Endothelial cell of umbilical vein (primary cell): ENCODE results near the gene WDFY3. TPM values are rescaled to one million over a fixed set of nuclear protein-coding genes. Genes with fewer than 3 reads are reported as not detected.

Experiments
- BruUV-seq: library from RNA; stranded (reverse); fragments of 400-500 nt; replicated peaks from 2 replicates; lab custom pipeline; 2021; lab: Mats Ljungman, UMichigan
- CTCF ChIA-PET: fragments of 300-600, 350-600 bp; sonication (Branson Sonifier 250); formaldehyde crosslinking; loops from one replicate; lab custom pipeline; 2021; ENCODE audit warnings: antibody characterized with exemption, inconsistent platforms; lab: Charles Lee
- POLR2A ChIA-PET: fragments of 300-600, 350-600 bp; sonication (Branson Sonifier 250); formaldehyde crosslinking; loops from one replicate; lab custom pipeline; 2021; ENCODE audit warnings: antibody characterized with exemption, inconsistent platforms; lab: Charles Lee
- DNase-seq: peaks from one replicate; pipeline ENCODE4 v3.0.0-alpha.2; 2011; ENCODE audit warnings: low read depth, low spot score
- FAIRE-seq: peaks from 2 replicates; lab custom pipeline; 2011; peaks lifted over from hg19 to GRCh38; lab: Jason Lieb, UNC
- H2AFZ ChIP-seq: 2 replicates; pipeline ENCODE4 v1.6.0; 2012; ENCODE audit warnings: low read depth, low read length, control low read depth, inconsistent platforms
- H3K27ac ChIP-seq: 2 replicates; pipeline ENCODE4 v1.5.1; 2011; ENCODE audit warnings: low read depth, mild to moderate bottlenecking, control low read depth, low read length, moderate library complexity; ENCODE audit not compliant: insufficient read depth
- H3K27me3 ChIP-seq, 2 experiments: 2 replicates each; pipeline versions ENCODE4 v1.6.0 to v1.6.1; 2011; ENCODE audit warnings: low read length in 2 of 2, mixed read lengths in 1 of 2; ENCODE audit not compliant: control insufficient read depth in 2 of 2, insufficient read depth in 2 of 2
- H3K36me3 ChIP-seq, 2 experiments: 2 replicates in 1 of 2; 3 replicates in 1 of 2; pipeline ENCODE4 v1.5.1; 2011; ENCODE audit warnings: low read length in 2 of 2, mild to moderate bottlenecking in 1 of 2, moderate library complexity in 1 of 2; ENCODE audit not compliant: control insufficient read depth in 2 of 2, insufficient read depth in 2 of 2; ENCODE audit errors: extremely low read depth in 1 of 2
- H3K4me1 ChIP-seq: 3 replicates; pipeline ENCODE4 v1.5.1; 2011; ENCODE audit warnings: mild to moderate bottlenecking, low read length; ENCODE audit not compliant: control insufficient read depth, insufficient read depth; ENCODE audit errors: extremely low read depth
- H3K4me2 ChIP-seq: 2 replicates; pipeline ENCODE4 v1.6.1; 2011; ENCODE audit warnings: low read length, control low read depth, mixed read lengths; ENCODE audit not compliant: insufficient read depth
- H3K4me3 ChIP-seq, 3 experiments: fragments of 200-600 bp in 1 of 3; sonication (generic), shearing (Covaris generic) in 1 of 3; replicated peaks in 1 of 3; 2 replicates each; pipeline ENCODE4 v1.5.1; 2011 to 2016; ENCODE audit warnings: control low read depth in 3 of 3, low read length in 3 of 3, mild to moderate bottlenecking in 2 of 3, inconsistent platforms in 1 of 3, low read depth in 1 of 3, moderate library complexity in 1 of 3; ENCODE audit not compliant: insufficient read depth in 1 of 3
- H3K79me2 ChIP-seq: 2 replicates; pipeline ENCODE4 v1.6.0; 2012; ENCODE audit warnings: low read length, inconsistent platforms; ENCODE audit not compliant: control insufficient read depth, insufficient read depth
- H3K9ac ChIP-seq: replicated peaks from 2 replicates; pipeline ENCODE3; 2011; ENCODE audit warnings: low read length, control low read depth; ENCODE audit not compliant: insufficient read depth; ENCODE audit errors: extremely low read depth
- H3K9me1 ChIP-seq: replicated peaks from 3 replicates; pipeline ENCODE4 v1.6.0; 2011; ENCODE audit warnings: mild to moderate bottlenecking, low read length; ENCODE audit not compliant: control insufficient read depth, insufficient read depth; ENCODE audit errors: extremely low read depth
- H3K9me3 ChIP-seq: replicated peaks from 2 replicates; pipeline ENCODE4 v1.5.1; 2012; ENCODE audit warnings: low read length, inconsistent platforms; ENCODE audit not compliant: control insufficient read depth, insufficient read depth
- H4K20me1 ChIP-seq: replicated peaks from 2 replicates; pipeline ENCODE3; 2011; ENCODE audit warnings: mild to moderate bottlenecking, low read length; ENCODE audit not compliant: control insufficient read depth, insufficient read depth; ENCODE audit errors: extremely low read depth
- CTCF ChIP-seq, 2 donors: IDR thresholded peaks; 1 replicate in 1 of 2; 2 replicates in 1 of 2; pipeline ENCODE4 v1.5.1; 2011; ENCODE audit warnings: low read length in 2 of 2, mild to moderate bottlenecking in 2 of 2, moderate library complexity in 2 of 2, control low read depth in 1 of 2, inconsistent platforms in 1 of 2, low read depth in 1 of 2; ENCODE audit not compliant: insufficient read depth in 1 of 2; ENCODE audit errors: extremely low read depth in 1 of 2
- EZH2 ChIP-seq: IDR thresholded peaks from 2 replicates; pipeline ENCODE4 v1.6.1; 2012; ENCODE audit warnings: borderline replicate concordance, low read depth, mild to moderate bottlenecking, moderate library complexity, low read length, inconsistent platforms; ENCODE audit not compliant: severe bottlenecking
- FOS ChIP-seq: IDR thresholded peaks from 2 replicates; pipeline ENCODE4 v1.6.1; 2011; ENCODE audit warnings: mild to moderate bottlenecking, low read length, moderate library complexity, borderline replicate concordance; ENCODE audit not compliant: insufficient read depth
- GATA2 ChIP-seq: IDR thresholded peaks from 2 replicates; pipeline ENCODE4 v1.7.0; 2011; ENCODE audit warnings: low read depth, mild to moderate bottlenecking, moderate library complexity, mixed read lengths, low read length; ENCODE audit not compliant: insufficient read length, insufficient read depth
- JUN ChIP-seq: IDR thresholded peaks from 2 replicates; pipeline ENCODE4 v1.6.1; 2011; ENCODE audit warnings: borderline replicate concordance, low read depth; ENCODE audit not compliant: insufficient read length, insufficient read depth
- MYC ChIP-seq: IDR thresholded peaks from one replicate; pipeline ENCODE4 v1.6.1; 2011; ENCODE audit warnings: mild to moderate bottlenecking, low read depth, low read length
- POLR2A ChIP-seq: IDR thresholded peaks from 2 replicates; pipeline ENCODE4 v1.6.1; 2012; ENCODE audit warnings: low read depth, mild to moderate bottlenecking, control low read depth, low read length
- POLR2AphosphoS5 ChIP-seq: IDR thresholded peaks from 2 replicates; pipeline ENCODE4 v1.6.1; 2012; ENCODE audit warnings: low read depth, mild to moderate bottlenecking, control low read depth, low read length, moderate library complexity; ENCODE audit not compliant: insufficient read depth
- dilution Hi-C: fragments of 300-500 bp; cut with MboI; formaldehyde crosslinking; loops from one replicate; pipeline ENCODE4 v1.15.0; 2019; ENCODE audit warnings: low sequenced_read_pairs; ENCODE audit not compliant: extremely low pct_ligation_motif_present
- intact Hi-C: fragments of 100-400 bp; cut with micrococcal nuclease; formaldehyde crosslinking; loops from one replicate; pipeline ENCODE4 v1.10.0; 2022
- polyA plus RNA-seq, 4 experiments: library from polyadenylated mRNA; depleted of rRNA in 3 of 4; stranded (reverse) in 3 of 4; unstranded in 1 of 4; fragments of >200 nt; gene quantifications; 2 replicates each; pipeline versions ENCODE4 v1.2.1 to v1.2.3, GENCODE V29; 2011 to 2012; ENCODE audit warnings: missing spikeins in 1 of 4
- total RNA-seq: library from RNA; stranded (reverse); gene quantifications from 2 replicates; pipeline ENCODE4 v1.2.3, GENCODE V29; 2021
- TF ChIP-seq, protein P1 (sequence below): IDR thresholded peaks from 2 replicates; pipeline ENCODE4 v1.6.1; 2011; ENCODE audit not compliant: insufficient read depth, insufficient read length

WDFY3 gene
- total and polyA plus RNA-seq, 2 donors (not counting 3 experiments of a cell fraction or from before 2014, with no cell fraction given): 37.0 to 113 TPM

GRCh38 chr4:84870398-84871163 lies 95.9 kb downstream of the WDFY3 start:
- FAIRE-seq (peak; percentile 94), DNase-seq (peak; percentile 94)
- H3K4me1 ChIP-seq: peaks cover 33% of the 10 kb centered on the region
- H3K9ac ChIP-seq: peak overlapping the region; percentile 97
- CTCF ChIA-PET: interaction anchor here (0.8 to 1.0 kb wide), 2 partner anchors 18 to 19 kb away, joined by 3 to 4 read pairs; no protein-coding TSS in a partner anchor
- H2AFZ ChIP-seq: no peak overlapping the region
- no peaks in the 10 kb centered on the region for H4K20me1 ChIP-seq
- peak overlapping the region in 2 of 3 experiments; percentile 67 to 92 for H3K4me3 ChIP-seq
- H3K36me3 ChIP-seq: no peaks in the 10 kb centered on the region
- H3K9me1 ChIP-seq: no peaks in the 10 kb centered on the region
- no peaks in the 10 kb centered on the region for H3K9me3 ChIP-seq
- intact Hi-C loops: loop anchor here (1.0 to 2.0 kb wide), 6 partner anchors 8 to 120 kb away; partner anchors contain the start of gene WDFY3
- BruUV-seq: TSS peak; percentile 83
- peak overlapping the region; percentile 94 for H3K27ac ChIP-seq
- TF ChIP-seq CTCF (IDR thresholded peaks at IDR 0.05; ENCODE audit: extremely low read depth in 1 of 2, insufficient read depth in 1 of 2, low read depth in 1 of 2, low read length in 2 of 2): no peak
- TF ChIP-seq JUN: peak; percentile 87
- TF ChIP-seq POLR2A: peak; percentile 68
- TF ChIP-seq EZH2: no peak
- peak; percentile 100 for TF ChIP-seq GATA2
- TF ChIP-seq FOS: peak; percentile 88
- no peak for TF ChIP-seq MYC
- TF ChIP-seq, protein P1, sequence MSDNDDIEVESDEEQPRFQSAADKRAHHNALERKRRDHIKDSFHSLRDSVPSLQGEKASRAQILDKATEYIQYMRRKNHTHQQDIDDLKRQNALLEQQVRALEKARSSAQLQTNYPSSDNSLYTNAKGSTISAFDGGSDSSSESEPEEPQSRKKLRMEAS: no peak
- peak; percentile 70 for TF ChIP-seq POLR2AphosphoS5
- peaks cover 53% of the 10 kb centered on the region for H3K79me2 ChIP-seq
- dilution Hi-C loops: no loop called here
- POLR2A ChIA-PET: no interaction called here
- H3K4me2 ChIP-seq: peak overlapping the region; percentile 97
- H3K27me3 ChIP-seq: no peaks in the 10 kb centered on the region
